ENCODE data around the gene TNFAIP6.

Gene TNFAIP6

DNA sequence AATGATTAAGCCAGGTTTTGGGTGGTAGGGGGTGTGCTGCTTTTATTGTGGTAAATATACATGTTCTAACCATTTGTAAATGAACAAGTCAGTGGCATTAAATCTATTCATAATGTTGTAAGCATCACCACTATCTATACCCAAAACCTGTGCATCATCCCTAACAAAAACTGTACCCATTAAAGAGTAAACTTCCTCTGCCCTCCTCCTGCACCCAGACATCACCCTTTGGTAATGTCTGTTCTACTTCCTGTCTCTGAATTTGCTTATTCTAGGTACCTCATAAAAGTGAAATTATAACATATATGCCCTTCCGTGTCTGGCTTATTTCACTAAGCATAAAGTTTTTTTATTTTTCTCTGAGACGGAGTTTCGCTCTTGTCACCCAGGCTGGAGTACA, 66.4 kb downstream of the TNFAIP6 start:
- DNase-seq: no peak

Measured in NCI-H2107 (cell line).